ENCODE results near the gene LRIT1.

Gene LRIT1

GRCh38 chr10:84214046-84214572 is 27.2 kb downstream of the LRIT1 start:
- no peak for DNase-seq

- no peak for DNase-seq
Observed at GRCh38 chr10:84213076-84213475, 28.3 kb downstream of the LRIT1 start.

- DNase-seq: no peak
Observed at GRCh38 chr10:84212014-84212413, 29.3 kb downstream of the LRIT1 start.

- no peak for DNase-seq
Observed at GRCh38 chr10:84211566-84211965, 29.8 kb downstream of the LRIT1 start.

GRCh38 chr10:84208023-84208422 is 33.3 kb downstream of the LRIT1 start:
- no peak for DNase-seq

- no peak for DNase-seq
Observed at GRCh38 chr10:84205853-84206525, 35.4 kb downstream of the LRIT1 start.

GRCh38 chr10:84205049-84205852 is 36.1 kb downstream of the LRIT1 start:
- peak; percentile 23 for DNase-seq

GRCh38 chr10:84204610-84205009 is 36.7 kb downstream of the LRIT1 start:
- no peak for DNase-seq

- DNase-seq: no peak
Observed at GRCh38 chr10:84204122-84204521, 37.2 kb downstream of the LRIT1 start.

- DNase-seq: no peak
Observed at GRCh38 chr10:84202349-84202748, 39.0 kb downstream of the LRIT1 start.

- DNase-seq: no peak
Observed at GRCh38 chr10:84201682-84202081, 39.7 kb downstream of the LRIT1 start.

- DNase-seq: no peak
Observed at GRCh38 chr10:84201244-84201606, 40.1 kb downstream of the LRIT1 start.

GRCh38 chr10:84200537-84201243 is 40.7 kb downstream of the LRIT1 start:
- no peak for DNase-seq

- no peak for DNase-seq
Observed at GRCh38 chr10:84198206-84198915, 43.0 kb downstream of the LRIT1 start.

- DNase-seq: no peak
Observed at GRCh38 chr10:84197643-84198042, 43.7 kb downstream of the LRIT1 start.

- no peak for DNase-seq
Observed at GRCh38 chr10:84196941-84197340, 44.4 kb downstream of the LRIT1 start.

- no peak for DNase-seq
Observed at GRCh38 chr10:84196083-84196482, 45.3 kb downstream of the LRIT1 start.

GRCh38 chr10:84195044-84195830 is 46.1 kb downstream of the LRIT1 start:
- no peak for DNase-seq

- DNase-seq: peak; percentile 16
Observed at GRCh38 chr10:84194424-84195043, 46.8 kb downstream of the LRIT1 start, which contains the start of gene CDHR1. Gene CDHR1 (plus strand): TSS chr10:84194537. CDS start chr10:84194761, 224 bp downstream.

GRCh38 chr10:84193846-84194423 is 47.4 kb downstream of the LRIT1 start:
- no peak for DNase-seq

GRCh38 chr10:84193327-84193726 is 48.0 kb downstream of the LRIT1 start:
- no peak for DNase-seq

Measured in fibroblast of skin of back (primary cell).